OCI-LY1 (cell line): ENCODE results near the gene AP3S2.

Experiments used
- EZH2 ChIP-seq: fragments of 200-600 bp; sonication (generic), shearing (Covaris generic); IDR thresholded peaks from 2 replicates; pipeline ENCODE4 v1.8.0; 2017; ENCODE audit warnings: borderline replicate concordance, mixed run types, mild to moderate bottlenecking, antibody characterized with exemption, low read length, moderate library complexity, mixed read lengths
- TF ChIP-seq, protein P1 (sequence below): fragments of 200-600 bp; sonication (generic), shearing (Covaris generic); IDR thresholded peaks from 2 replicates; pipeline ENCODE4 v1.5.1; 2017; ENCODE audit warnings: mild to moderate bottlenecking, antibody characterized with exemption, low read length, moderate library complexity, mixed read lengths

DNA sequence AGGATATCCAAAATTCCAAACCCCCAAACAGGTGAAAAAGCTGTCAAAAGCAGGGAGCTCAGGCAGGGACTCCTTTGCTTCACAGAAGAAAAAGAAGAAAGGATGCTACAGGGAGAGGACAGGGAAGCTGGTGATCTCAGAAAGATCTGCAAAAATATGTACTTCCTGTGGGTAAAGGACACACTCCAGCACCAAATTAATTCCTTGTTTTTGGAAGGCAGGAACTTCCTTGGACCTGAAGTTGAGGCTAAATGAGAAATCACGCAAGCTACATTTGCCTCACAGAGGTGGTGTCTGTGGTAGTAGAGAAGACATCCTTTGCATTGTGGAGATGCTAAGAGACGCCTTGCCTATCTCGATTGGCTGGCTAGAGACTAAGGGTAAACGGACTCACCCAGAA is 52.5 kb downstream of the AP3S2 start:
- TF ChIP-seq, protein P1, sequence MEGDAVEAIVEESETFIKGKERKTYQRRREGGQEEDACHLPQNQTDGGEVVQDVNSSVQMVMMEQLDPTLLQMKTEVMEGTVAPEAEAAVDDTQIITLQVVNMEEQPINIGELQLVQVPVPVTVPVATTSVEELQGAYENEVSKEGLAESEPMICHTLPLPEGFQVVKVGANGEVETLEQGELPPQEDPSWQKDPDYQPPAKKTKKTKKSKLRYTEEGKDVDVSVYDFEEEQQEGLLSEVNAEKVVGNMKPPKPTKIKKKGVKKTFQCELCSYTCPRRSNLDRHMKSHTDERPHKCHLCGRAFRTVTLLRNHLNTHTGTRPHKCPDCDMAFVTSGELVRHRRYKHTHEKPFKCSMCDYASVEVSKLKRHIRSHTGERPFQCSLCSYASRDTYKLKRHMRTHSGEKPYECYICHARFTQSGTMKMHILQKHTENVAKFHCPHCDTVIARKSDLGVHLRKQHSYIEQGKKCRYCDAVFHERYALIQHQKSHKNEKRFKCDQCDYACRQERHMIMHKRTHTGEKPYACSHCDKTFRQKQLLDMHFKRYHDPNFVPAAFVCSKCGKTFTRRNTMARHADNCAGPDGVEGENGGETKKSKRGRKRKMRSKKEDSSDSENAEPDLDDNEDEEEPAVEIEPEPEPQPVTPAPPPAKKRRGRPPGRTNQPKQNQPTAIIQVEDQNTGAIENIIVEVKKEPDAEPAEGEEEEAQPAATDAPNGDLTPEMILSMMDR, result no peak
- no peak for TF ChIP-seq EZH2
